Gastroesophageal sphincter (tissue), 3 donors: ENCODE data around the gene EEF1E1.

Experiments used
- EP300 ChIP-seq: sonication (generic); formaldehyde crosslinking; IDR thresholded peaks from one replicate; pipeline ENCODE4 v1.6.1; 2017; ENCODE audit warnings: antibody characterized with exemption, mild to moderate bottlenecking
- POLR2A ChIP-seq, 2 donors: fragments of 450-650 bp; IDR thresholded peaks; one replicate each; pipeline ENCODE4 v1.6.1; 2017; ENCODE audit warnings: antibody characterized with exemption in 2 of 2, mild to moderate bottlenecking in 2 of 2, moderate library complexity in 1 of 2
- TF ChIP-seq, protein P1 (sequence below), 4 experiments: fragments of 200-600 bp in 2 of 4; fragments of 450-650 bp in 2 of 4; sonication (generic) in 1 of 4; IDR thresholded peaks; one replicate each; pipeline ENCODE4 v1.5.1; 2017 to 2019; ENCODE audit warnings: antibody characterized with exemption in 4 of 4, mild to moderate bottlenecking in 2 of 4, moderate library complexity in 2 of 4

DNA sequence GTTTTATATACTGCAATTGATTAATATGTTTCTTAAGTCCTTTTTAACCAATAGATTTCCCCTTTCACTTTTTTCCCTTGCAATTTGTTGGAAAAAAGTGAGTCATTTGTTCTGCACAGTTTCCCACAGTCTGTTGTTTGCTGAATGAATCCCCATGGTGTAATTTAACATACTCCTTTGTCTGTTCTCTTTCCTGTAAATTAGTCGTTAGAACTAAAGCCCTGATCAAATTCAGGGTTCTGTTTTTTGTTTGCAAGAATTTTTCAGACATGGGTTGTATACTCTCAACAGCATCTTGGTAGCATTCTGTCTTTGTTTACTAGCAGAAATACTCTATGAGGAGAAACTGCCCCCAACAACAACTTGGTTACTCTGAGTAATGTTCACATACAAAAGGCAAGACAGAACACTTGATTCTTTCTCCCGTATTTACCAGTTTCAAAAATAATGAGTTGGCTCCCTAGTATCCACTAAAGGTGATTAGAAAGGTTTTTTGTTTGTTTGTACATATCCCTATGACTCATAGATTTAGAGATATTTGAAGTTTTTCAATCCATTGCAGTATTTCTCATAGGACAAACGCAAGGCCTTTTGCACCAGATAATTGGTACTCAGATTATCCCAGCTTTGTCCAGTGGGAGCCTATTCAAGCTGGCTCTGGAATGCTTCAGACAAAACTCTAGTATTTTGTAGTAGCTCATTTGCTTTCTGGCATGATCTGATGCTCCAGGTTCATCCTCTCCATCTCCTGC is 54.6 kb downstream of the EEF1E1 start:
- TF ChIP-seq POLR2A (IDR thresholded peaks at IDR 0.05) (no peak), EP300 (no peak)
- TF ChIP-seq, protein P1, sequence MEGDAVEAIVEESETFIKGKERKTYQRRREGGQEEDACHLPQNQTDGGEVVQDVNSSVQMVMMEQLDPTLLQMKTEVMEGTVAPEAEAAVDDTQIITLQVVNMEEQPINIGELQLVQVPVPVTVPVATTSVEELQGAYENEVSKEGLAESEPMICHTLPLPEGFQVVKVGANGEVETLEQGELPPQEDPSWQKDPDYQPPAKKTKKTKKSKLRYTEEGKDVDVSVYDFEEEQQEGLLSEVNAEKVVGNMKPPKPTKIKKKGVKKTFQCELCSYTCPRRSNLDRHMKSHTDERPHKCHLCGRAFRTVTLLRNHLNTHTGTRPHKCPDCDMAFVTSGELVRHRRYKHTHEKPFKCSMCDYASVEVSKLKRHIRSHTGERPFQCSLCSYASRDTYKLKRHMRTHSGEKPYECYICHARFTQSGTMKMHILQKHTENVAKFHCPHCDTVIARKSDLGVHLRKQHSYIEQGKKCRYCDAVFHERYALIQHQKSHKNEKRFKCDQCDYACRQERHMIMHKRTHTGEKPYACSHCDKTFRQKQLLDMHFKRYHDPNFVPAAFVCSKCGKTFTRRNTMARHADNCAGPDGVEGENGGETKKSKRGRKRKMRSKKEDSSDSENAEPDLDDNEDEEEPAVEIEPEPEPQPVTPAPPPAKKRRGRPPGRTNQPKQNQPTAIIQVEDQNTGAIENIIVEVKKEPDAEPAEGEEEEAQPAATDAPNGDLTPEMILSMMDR (IDR thresholded peaks at IDR 0.05): no peak
